IMR-90 (cell line): Measurements from ENCODE around the gene CCDC167. TPM values are rescaled to one million over a fixed set of nuclear protein-coding genes. Genes with fewer than 3 reads are reported as not detected.

Experiments used
- ATAC-seq: fragments of 200-7000 bp; cut with Tn5 transposase; 2 replicates; pipeline ENCODE4 v1.9.1; 2020; ENCODE audit warnings: low read depth, mild to moderate bottlenecking, moderate library complexity
- BruUV-seq: library from RNA; stranded (reverse); fragments of 400-500 nt; replicated peaks from 2 replicates; lab custom pipeline; 2021; lab: Mats Ljungman, UMichigan
- CTCF ChIA-PET: fragments of 300-600 bp; formaldehyde crosslinking; extraction: SDS; loops from one replicate; lab custom pipeline; 2021; ENCODE audit warnings: antibody characterized with exemption; lab: Yijun Ruan, JAX
- POLR2A ChIA-PET: fragments of 300-600 bp; sonication (Branson Sonifier 250); formaldehyde crosslinking; loops from one replicate; lab custom pipeline; 2022; ENCODE audit warnings: antibody characterized with exemption; ENCODE audit not compliant: unreplicated experiment; lab: Charles Lee
- DNase-seq: peaks from one replicate; pipeline ENCODE4 v3.0.0; 2013
- H2AFZ ChIP-seq: replicated peaks from 2 replicates; pipeline ENCODE3; 2013; ENCODE audit warnings: low read length, mild to moderate bottlenecking; ENCODE audit not compliant: poor library complexity
- H2AK5ac ChIP-seq: 2 replicates; pipeline ENCODE4 v1.6.1; 2013; ENCODE audit warnings: low read depth, low read length, inconsistent platforms
- H2AK9ac ChIP-seq: replicated peaks from 2 replicates; pipeline ENCODE3; 2013; ENCODE audit warnings: mild to moderate bottlenecking, low read depth, low read length, moderate library complexity; ENCODE audit not compliant: poor library complexity
- H2BK120ac ChIP-seq: 2 replicates; pipeline ENCODE4 v1.6.1; 2013; ENCODE audit warnings: low read depth, low read length, inconsistent platforms
- H2BK15ac ChIP-seq: 3 replicates; pipeline ENCODE4 v1.6.1; 2013; ENCODE audit warnings: low read depth, low read length, inconsistent platforms
- H2BK20ac ChIP-seq: 2 replicates; pipeline ENCODE4 v1.6.1; 2013; ENCODE audit warnings: low read depth, mild to moderate bottlenecking, inconsistent platforms, low read length, moderate library complexity
- H2BK5ac ChIP-seq: 2 replicates; pipeline ENCODE4 v1.6.1; 2013; ENCODE audit warnings: mild to moderate bottlenecking, low read depth, low read length, inconsistent platforms; ENCODE audit not compliant: poor library complexity, severe bottlenecking
- H3K14ac ChIP-seq: replicated peaks from 2 replicates; pipeline ENCODE4 v1.6.1; 2013; ENCODE audit warnings: low read depth, low read length, inconsistent platforms
- H3K18ac ChIP-seq: 2 replicates; pipeline ENCODE4 v1.6.1; 2013; ENCODE audit warnings: low read depth, low read length, control low read depth
- H3K23ac ChIP-seq: 2 replicates; pipeline ENCODE4 v1.6.1; 2013; ENCODE audit warnings: low read depth, low read length, inconsistent platforms
- H3K27ac ChIP-seq: 2 replicates; pipeline ENCODE4 v1.5.1; 2013; ENCODE audit warnings: mild to moderate bottlenecking, control low read depth, low read length; ENCODE audit not compliant: insufficient read depth
- H3K27me3 ChIP-seq: 2 replicates; pipeline ENCODE4 v1.6.1; 2013; ENCODE audit warnings: low read length; ENCODE audit not compliant: control insufficient read depth, insufficient read depth
- H3K36me3 ChIP-seq: 2 replicates; pipeline ENCODE4 v1.6.1; 2013; ENCODE audit warnings: low read length, mixed read lengths; ENCODE audit not compliant: control insufficient read depth, insufficient read depth
- H3K4ac ChIP-seq: 2 replicates; pipeline ENCODE4 v1.6.1; 2013; ENCODE audit warnings: low read depth, low read length, inconsistent platforms
- H3K4me1 ChIP-seq: 2 replicates; pipeline ENCODE4 v1.6.1; 2013; ENCODE audit warnings: low read length, mixed read lengths; ENCODE audit not compliant: control insufficient read depth, insufficient read depth
- H3K4me2 ChIP-seq: 2 replicates; pipeline ENCODE4 v1.6.1; 2013; ENCODE audit warnings: low read depth, mild to moderate bottlenecking, control low read depth, low read length, moderate library complexity
- H3K4me3 ChIP-seq: 2 replicates; pipeline ENCODE4 v1.5.1; 2013; ENCODE audit warnings: low read depth, mild to moderate bottlenecking, control low read depth, low read length, moderate library complexity; ENCODE audit not compliant: insufficient read depth
- H3K56ac ChIP-seq: 2 replicates; pipeline ENCODE4 v1.6.1; 2013; ENCODE audit warnings: low read length, inconsistent platforms; ENCODE audit not compliant: insufficient read depth; ENCODE audit errors: extremely low read depth
- H3K79me1 ChIP-seq, 2 experiments: 2 replicates each; pipeline ENCODE4 v1.6.1; 2013; ENCODE audit warnings: low read length in 2 of 2, inconsistent platforms in 1 of 2, low read depth in 1 of 2
- H3K9ac ChIP-seq: 2 replicates; pipeline ENCODE4 v1.6.1; 2013; ENCODE audit warnings: low read depth, low read length, control low read depth
- H3K9me1 ChIP-seq: 2 replicates; pipeline ENCODE4 v1.6.1; 2013; ENCODE audit warnings: low read length, inconsistent platforms; ENCODE audit not compliant: insufficient read depth
- H3K9me3 ChIP-seq: 2 replicates; pipeline ENCODE4 v1.6.1; 2013; ENCODE audit warnings: low read length; ENCODE audit not compliant: control insufficient read depth, insufficient read depth
- H4K20me1 ChIP-seq: 2 replicates; pipeline ENCODE4 v1.6.1; 2013; ENCODE audit warnings: low read length, inconsistent platforms; ENCODE audit not compliant: insufficient read depth
- H4K5ac ChIP-seq: 2 replicates; pipeline ENCODE4 v1.6.1; 2013; ENCODE audit warnings: mild to moderate bottlenecking, low read depth, low read length, control low read depth
- H4K8ac ChIP-seq, 2 experiments: 2 replicates each; pipeline ENCODE4 v1.6.1; 2013; ENCODE audit warnings: low read depth in 2 of 2, low read length in 2 of 2, control low read depth in 1 of 2, inconsistent platforms in 1 of 2
- H4K91ac ChIP-seq: 2 replicates; pipeline ENCODE4 v1.6.1; 2013; ENCODE audit warnings: low read depth, low read length, inconsistent platforms; ENCODE audit not compliant: insufficient read depth
- BHLHE40 ChIP-seq: fragments of 150-350 bp; IDR thresholded peaks from 2 replicates; pipeline ENCODE4 v1.6.1; 2016; ENCODE audit warnings: mild to moderate bottlenecking, low read depth, low read length
- CEBPB ChIP-seq: IDR thresholded peaks from 2 replicates; pipeline ENCODE4 v1.6.1; 2012; ENCODE audit warnings: low read depth, low read length, improper control_type of control experiment
- CHD1 ChIP-seq: IDR thresholded peaks from 2 replicates; pipeline ENCODE4 v1.6.1; 2012; ENCODE audit warnings: low read depth, low read length, improper control_type of control experiment
- FOS ChIP-seq: fragments of 150-350 bp; IDR thresholded peaks from 2 replicates; pipeline ENCODE4 v1.6.1; 2016; ENCODE audit warnings: low read depth, low read length
- MAFK ChIP-seq: IDR thresholded peaks from 2 replicates; pipeline ENCODE4 v1.6.1; 2012; ENCODE audit warnings: low read depth, low read length, improper control_type of control experiment
- MAZ ChIP-seq: IDR thresholded peaks from 2 replicates; pipeline ENCODE4 v1.6.1; 2012; ENCODE audit warnings: low read depth, mild to moderate bottlenecking, low read length, improper control_type of control experiment, moderate library complexity, borderline replicate concordance
- MXI1 ChIP-seq: IDR thresholded peaks from 2 replicates; pipeline ENCODE4 v1.6.1; 2012; ENCODE audit warnings: low read depth, mild to moderate bottlenecking, low read length, moderate library complexity, borderline replicate concordance
- NFE2L2 ChIP-seq: fragments of 150-350 bp; IDR thresholded peaks from 2 replicates; pipeline ENCODE4 v1.6.1; 2016; ENCODE audit warnings: low read depth, mild to moderate bottlenecking, low read length
- RAD21 ChIP-seq: IDR thresholded peaks from 2 replicates; pipeline ENCODE4 v1.6.1; 2012; ENCODE audit warnings: low read length, improper control_type of control experiment
- RCOR1 ChIP-seq: IDR thresholded peaks from 2 replicates; pipeline ENCODE4 v1.6.1; 2012; ENCODE audit warnings: mild to moderate bottlenecking, low read length, improper control_type of control experiment; ENCODE audit not compliant: insufficient replicate concordance
- SMC3 ChIP-seq: fragments of 150-350 bp; IDR thresholded peaks from 2 replicates; pipeline ENCODE4 v1.6.1; 2016; ENCODE audit warnings: low read depth, mild to moderate bottlenecking, antibody characterized with exemption, low read length, moderate library complexity
- WGBS, 2 experiments: methylation state at CpG; one replicate each; pipeline versions ENCODE4 v1.1.5 to v1.1.7; 2013; ENCODE audit warnings: missing lambda C conversion rate in 2 of 2; ENCODE audit not compliant: insufficient read length in 1 of 2; ENCODE audit errors: extremely low coverage in 2 of 2; 5-methylcytosine and 5-hydroxymethylcytosine counted together
- dilution Hi-C: fragments of 300-500 bp; cut with HindIII; formaldehyde crosslinking; loops from one replicate; pipeline ENCODE4 v1.14.3; 2018; ENCODE audit warnings: low sequenced_read_pairs; ENCODE audit not compliant: unreplicated experiment
- in situ Hi-C: fragments of 300-500 bp; cut with MboI; formaldehyde crosslinking; loops from 3 replicates; pipeline ENCODE4 v1.14.3; 2019; ENCODE audit warnings: low sequenced_read_pairs, inconsistent platforms, mixed read lengths
- intact Hi-C: fragments of 100-400 bp; cut with micrococcal nuclease; formaldehyde crosslinking; loops from 2 replicates; pipeline ENCODE4 v1.10.0; 2022
- polyA plus RNA-seq, 3 experiments: library from polyadenylated mRNA; depleted of rRNA; stranded (reverse); fragments of >200 nt; gene quantifications; 2 replicates each; pipeline ENCODE4 v1.2.3, GENCODE V29; 2012; ENCODE audit warnings: low replicate concordance in 1 of 3
- total RNA-seq: library from RNA; depleted of rRNA; stranded (reverse); fragments of >200 nt; gene quantifications from 2 replicates; pipeline ENCODE4 v1.2.3, GENCODE V29; 2012
- TF ChIP-seq, protein P1 (sequence below): fragments of 150-350 bp; IDR thresholded peaks from 2 replicates; pipeline ENCODE4 v1.6.1; 2016; ENCODE audit warnings: low read depth, mild to moderate bottlenecking, low read length, moderate library complexity, borderline replicate concordance
- TF ChIP-seq, protein P2 (sequence below): fragments of 150-350 bp; IDR thresholded peaks from 2 replicates; pipeline ENCODE4 v1.6.1; 2017; ENCODE audit warnings: mild to moderate bottlenecking, antibody characterized with exemption, low read length, low read depth
- TF ChIP-seq, protein P3 (sequence below): conservative IDR thresholded peaks from 2 replicates; pipeline ENCODE4 v1.5.1; 2012; ENCODE audit warnings: mild to moderate bottlenecking, low read depth, low read length, improper control_type of control experiment

CCDC167 gene
- total and polyA plus RNA-seq, 2 of the 4 experiments (the other 2 are of a cell fraction), result 35.8 to 96.8 TPM

DNA sequence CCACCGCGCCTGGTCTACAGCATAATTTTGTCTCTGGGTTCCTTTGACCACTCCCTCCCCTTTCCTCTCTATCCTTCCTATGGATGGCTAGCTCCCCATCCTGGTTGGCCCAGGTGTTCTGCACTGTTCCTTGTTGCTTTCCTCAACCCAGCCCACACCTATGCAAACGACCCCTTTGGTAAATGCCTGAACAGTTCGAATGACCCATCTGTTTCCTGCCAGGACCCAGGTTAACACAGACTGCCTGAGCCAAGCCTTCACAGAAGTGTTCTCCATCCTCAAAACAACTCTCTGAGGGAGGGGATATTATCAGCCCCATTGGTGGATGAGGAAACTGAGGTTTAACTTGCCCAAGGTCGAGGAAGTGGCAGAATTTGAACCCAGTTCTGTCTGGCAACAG is 44.8 kb upstream of the CCDC167 start:
- 100% methylated on average over 2 of the region's 5 CpGs; no CpG with 5 or more reads in 1 of the 2 experiments for WGBS, 2 experiments
- Histone ChIP-seq H3K36me3 (no peaks in the 10 kb centered on the region), H3K14ac (no peak overlapping the region), H3K4ac (no peak overlapping the region), H2BK120ac (no peak overlapping the region), H2BK20ac (no peak overlapping the region), H3K18ac (no peak overlapping the region), H3K79me1 (no peaks in the 10 kb centered on the region), H4K91ac (no peak overlapping the region), H4K20me1 (no peaks in the 10 kb centered on the region), H3K4me3 (no peak overlapping the region), H3K9me3 (no peaks in the 10 kb centered on the region), H4K5ac (no peak overlapping the region), H3K27ac (no peak overlapping the region), H3K23ac (no peak overlapping the region), H3K27me3 (peaks cover 38% of the 10 kb centered on the region), H4K8ac (no peak overlapping the region), H3K9ac (no peak overlapping the region), H2AK5ac (no peak overlapping the region), H3K4me2 (no peak overlapping the region), H2AK9ac (no peak overlapping the region), H3K4me1 (peaks cover 5% of the 10 kb centered on the region; the same call in 1 of the 2 replicates), H3K9me1 (no peaks in the 10 kb centered on the region; the same call in 1 of the 2 replicates), H2AFZ (no peak overlapping the region), H3K56ac (no peak overlapping the region), H2BK5ac (no peak overlapping the region), H2BK15ac (no peak overlapping the region)
- in situ Hi-C loops (no loop called here), intact Hi-C loops (no loop called here), dilution Hi-C loops (no loop called here)
- DNase-seq (no peak), ATAC-seq (no peak)
- no TSS peak for BruUV-seq
- TF ChIP-seq CEBPB (no peak), CHD1 (no peak), BHLHE40 (no peak), MAFK (no peak), NFE2L2 (no peak), SMC3 (no peak), FOS (no peak), RAD21 (no peak), MXI1 (no peak), RCOR1 (no peak), MAZ (no peak)
- TF ChIP-seq, protein P1, sequence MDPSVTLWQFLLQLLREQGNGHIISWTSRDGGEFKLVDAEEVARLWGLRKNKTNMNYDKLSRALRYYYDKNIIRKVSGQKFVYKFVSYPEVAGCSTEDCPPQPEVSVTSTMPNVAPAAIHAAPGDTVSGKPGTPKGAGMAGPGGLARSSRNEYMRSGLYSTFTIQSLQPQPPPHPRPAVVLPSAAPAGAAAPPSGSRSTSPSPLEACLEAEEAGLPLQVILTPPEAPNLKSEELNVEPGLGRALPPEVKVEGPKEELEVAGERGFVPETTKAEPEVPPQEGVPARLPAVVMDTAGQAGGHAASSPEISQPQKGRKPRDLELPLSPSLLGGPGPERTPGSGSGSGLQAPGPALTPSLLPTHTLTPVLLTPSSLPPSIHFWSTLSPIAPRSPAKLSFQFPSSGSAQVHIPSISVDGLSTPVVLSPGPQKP, result no peak
- TF ChIP-seq, protein P2, sequence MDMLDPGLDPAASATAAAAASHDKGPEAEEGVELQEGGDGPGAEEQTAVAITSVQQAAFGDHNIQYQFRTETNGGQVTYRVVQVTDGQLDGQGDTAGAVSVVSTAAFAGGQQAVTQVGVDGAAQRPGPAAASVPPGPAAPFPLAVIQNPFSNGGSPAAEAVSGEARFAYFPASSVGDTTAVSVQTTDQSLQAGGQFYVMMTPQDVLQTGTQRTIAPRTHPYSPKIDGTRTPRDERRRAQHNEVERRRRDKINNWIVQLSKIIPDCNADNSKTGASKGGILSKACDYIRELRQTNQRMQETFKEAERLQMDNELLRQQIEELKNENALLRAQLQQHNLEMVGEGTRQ, result no peak
- TF ChIP-seq, protein P3, sequence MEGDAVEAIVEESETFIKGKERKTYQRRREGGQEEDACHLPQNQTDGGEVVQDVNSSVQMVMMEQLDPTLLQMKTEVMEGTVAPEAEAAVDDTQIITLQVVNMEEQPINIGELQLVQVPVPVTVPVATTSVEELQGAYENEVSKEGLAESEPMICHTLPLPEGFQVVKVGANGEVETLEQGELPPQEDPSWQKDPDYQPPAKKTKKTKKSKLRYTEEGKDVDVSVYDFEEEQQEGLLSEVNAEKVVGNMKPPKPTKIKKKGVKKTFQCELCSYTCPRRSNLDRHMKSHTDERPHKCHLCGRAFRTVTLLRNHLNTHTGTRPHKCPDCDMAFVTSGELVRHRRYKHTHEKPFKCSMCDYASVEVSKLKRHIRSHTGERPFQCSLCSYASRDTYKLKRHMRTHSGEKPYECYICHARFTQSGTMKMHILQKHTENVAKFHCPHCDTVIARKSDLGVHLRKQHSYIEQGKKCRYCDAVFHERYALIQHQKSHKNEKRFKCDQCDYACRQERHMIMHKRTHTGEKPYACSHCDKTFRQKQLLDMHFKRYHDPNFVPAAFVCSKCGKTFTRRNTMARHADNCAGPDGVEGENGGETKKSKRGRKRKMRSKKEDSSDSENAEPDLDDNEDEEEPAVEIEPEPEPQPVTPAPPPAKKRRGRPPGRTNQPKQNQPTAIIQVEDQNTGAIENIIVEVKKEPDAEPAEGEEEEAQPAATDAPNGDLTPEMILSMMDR, result no peak
- POLR2A ChIA-PET, result no interaction called here
- CTCF ChIA-PET, result no interaction called here
